Gastroesophageal sphincter (tissue), 3 donors: ENCODE results near the gene AMPD1.

ENCODE experiments used
- CTCF ChIP-seq, 4 experiments: fragments of 200-600 bp in 2 of 4; fragments of 450-650 bp in 2 of 4; sonication (generic) in 1 of 4; IDR thresholded peaks; one replicate each; pipeline ENCODE4 v1.5.1; 2017 to 2019; ENCODE audit warnings: antibody characterized with exemption in 4 of 4, mild to moderate bottlenecking in 2 of 4, moderate library complexity in 2 of 4
- EP300 ChIP-seq: sonication (generic); formaldehyde crosslinking; IDR thresholded peaks from one replicate; pipeline ENCODE4 v1.6.1; 2017; ENCODE audit warnings: antibody characterized with exemption, mild to moderate bottlenecking
- POLR2A ChIP-seq, 2 donors: fragments of 450-650 bp; IDR thresholded peaks; one replicate each; pipeline ENCODE4 v1.6.1; 2017; ENCODE audit warnings: antibody characterized with exemption in 2 of 2, mild to moderate bottlenecking in 2 of 2, moderate library complexity in 1 of 2
- POLR2AphosphoS5 ChIP-seq: sonication (generic); formaldehyde crosslinking; IDR thresholded peaks from one replicate; pipeline ENCODE4 v1.6.1; 2017; ENCODE audit warnings: antibody characterized with exemption

GRCh38 chr1:114685851-114686250 lies 9.5 kb downstream of the AMPD1 start:
- TF ChIP-seq CTCF (IDR thresholded peaks at IDR 0.05) (no peak), POLR2A (IDR thresholded peaks at IDR 0.05) (no peak), POLR2AphosphoS5 (no peak), EP300 (no peak)
